GM23338 (cell line): ENCODE results near the gene SLC35B1. TPM values are rescaled to one million over a fixed set of nuclear protein-coding genes. Genes with fewer than 3 reads are reported as not detected.

Experiments used
- CREB1 ChIP-seq: fragments of 250-450 bp; sonication (Bioruptor Pico); IDR thresholded peaks from 2 replicates; pipeline ENCODE4 v1.5.0; 2020; ENCODE audit warnings: low read depth, mild to moderate bottlenecking, moderate library complexity
- CTCF ChIP-seq, 2 experiments: fragments of 200-600 bp in 1 of 2; sonication (generic) in 1 of 2; conservative IDR thresholded peaks; 2 replicates each; pipeline versions ENCODE4 v1.5.1 to v1.6.1; 2016 to 2017; ENCODE audit warnings: antibody characterized with exemption in 2 of 2, low read depth in 2 of 2, mild to moderate bottlenecking in 2 of 2, moderate library complexity in 1 of 2
- ETS1 ChIP-seq: IDR thresholded peaks from 2 replicates; pipeline ENCODE4 v1.6.1; 2016; ENCODE audit warnings: antibody characterized with exemption
- EZH2phosphoT487 ChIP-seq: fragments of 200-600 bp; sonication (generic); IDR thresholded peaks from one replicate; pipeline ENCODE4 v1.8.1; 2018; ENCODE audit warnings: antibody characterized with exemption; ENCODE audit not compliant: unreplicated experiment
- ZNF331 ChIP-seq: fragments of 250-450 bp; sonication (Bioruptor Pico); IDR thresholded peaks from 2 replicates; pipeline ENCODE4 v1.5.0; 2020; ENCODE audit warnings: low read depth, mild to moderate bottlenecking, moderate library complexity
- polyA plus RNA-seq: library from polyadenylated mRNA; unstranded; fragments of >200 nt; fragmentation: Nextera tagmentation; extraction: Ambion mirVana; gene quantifications from 2 replicates; pipeline ENCODE4 v1.2.1, GENCODE V29; 2016
- total RNA-seq: library from RNA; depleted of rRNA; stranded (reverse); fragments of >200 nt; shearing (Covaris generic); gene quantifications from 2 replicates; pipeline ENCODE4 v1.2.3, GENCODE V29; 2014
- TF ChIP-seq, protein P1 (sequence below): fragments of 250-450 bp; sonication (Bioruptor Pico); IDR thresholded peaks from 2 replicates; pipeline ENCODE4 v1.5.0; 2020; ENCODE audit warnings: mild to moderate bottlenecking, moderate library complexity

SLC35B1 gene
- total and polyA plus RNA-seq, 2 experiments from 2014 or later = 56.7 to 58.9 TPM

DNA sequence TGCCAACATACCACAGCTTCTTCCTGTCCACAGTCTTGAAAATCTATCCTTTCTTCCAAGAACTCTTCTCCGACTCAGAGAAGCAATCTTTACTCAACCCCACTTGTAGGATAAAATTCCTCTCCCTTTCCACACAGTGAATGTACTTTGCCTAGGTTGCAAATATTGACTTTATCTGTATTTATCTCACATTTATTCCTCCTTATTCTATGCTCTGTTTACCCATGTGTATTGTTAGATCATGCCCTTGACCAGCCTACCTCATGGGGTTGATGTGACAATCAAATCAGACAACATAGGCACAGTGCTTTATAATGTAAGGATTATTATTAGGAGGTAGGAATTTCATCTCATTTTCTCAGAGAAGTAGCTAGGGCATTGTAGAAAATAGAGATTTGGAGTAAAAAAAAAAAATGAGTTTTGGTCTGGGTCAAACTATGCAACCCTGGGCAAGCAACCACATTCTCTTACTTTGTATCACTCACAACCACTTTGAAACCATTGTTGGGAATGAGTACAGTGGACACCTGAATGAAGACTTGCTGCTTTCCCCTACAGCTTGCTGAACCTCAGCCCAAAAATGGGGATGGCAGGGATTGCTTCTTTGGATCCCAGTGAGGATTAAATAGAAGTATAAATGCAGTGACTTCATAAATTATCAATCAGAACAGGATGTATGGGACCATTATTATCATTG, 9.1 kb upstream of the SLC35B1 start (continued):
- TF ChIP-seq, protein P1, sequence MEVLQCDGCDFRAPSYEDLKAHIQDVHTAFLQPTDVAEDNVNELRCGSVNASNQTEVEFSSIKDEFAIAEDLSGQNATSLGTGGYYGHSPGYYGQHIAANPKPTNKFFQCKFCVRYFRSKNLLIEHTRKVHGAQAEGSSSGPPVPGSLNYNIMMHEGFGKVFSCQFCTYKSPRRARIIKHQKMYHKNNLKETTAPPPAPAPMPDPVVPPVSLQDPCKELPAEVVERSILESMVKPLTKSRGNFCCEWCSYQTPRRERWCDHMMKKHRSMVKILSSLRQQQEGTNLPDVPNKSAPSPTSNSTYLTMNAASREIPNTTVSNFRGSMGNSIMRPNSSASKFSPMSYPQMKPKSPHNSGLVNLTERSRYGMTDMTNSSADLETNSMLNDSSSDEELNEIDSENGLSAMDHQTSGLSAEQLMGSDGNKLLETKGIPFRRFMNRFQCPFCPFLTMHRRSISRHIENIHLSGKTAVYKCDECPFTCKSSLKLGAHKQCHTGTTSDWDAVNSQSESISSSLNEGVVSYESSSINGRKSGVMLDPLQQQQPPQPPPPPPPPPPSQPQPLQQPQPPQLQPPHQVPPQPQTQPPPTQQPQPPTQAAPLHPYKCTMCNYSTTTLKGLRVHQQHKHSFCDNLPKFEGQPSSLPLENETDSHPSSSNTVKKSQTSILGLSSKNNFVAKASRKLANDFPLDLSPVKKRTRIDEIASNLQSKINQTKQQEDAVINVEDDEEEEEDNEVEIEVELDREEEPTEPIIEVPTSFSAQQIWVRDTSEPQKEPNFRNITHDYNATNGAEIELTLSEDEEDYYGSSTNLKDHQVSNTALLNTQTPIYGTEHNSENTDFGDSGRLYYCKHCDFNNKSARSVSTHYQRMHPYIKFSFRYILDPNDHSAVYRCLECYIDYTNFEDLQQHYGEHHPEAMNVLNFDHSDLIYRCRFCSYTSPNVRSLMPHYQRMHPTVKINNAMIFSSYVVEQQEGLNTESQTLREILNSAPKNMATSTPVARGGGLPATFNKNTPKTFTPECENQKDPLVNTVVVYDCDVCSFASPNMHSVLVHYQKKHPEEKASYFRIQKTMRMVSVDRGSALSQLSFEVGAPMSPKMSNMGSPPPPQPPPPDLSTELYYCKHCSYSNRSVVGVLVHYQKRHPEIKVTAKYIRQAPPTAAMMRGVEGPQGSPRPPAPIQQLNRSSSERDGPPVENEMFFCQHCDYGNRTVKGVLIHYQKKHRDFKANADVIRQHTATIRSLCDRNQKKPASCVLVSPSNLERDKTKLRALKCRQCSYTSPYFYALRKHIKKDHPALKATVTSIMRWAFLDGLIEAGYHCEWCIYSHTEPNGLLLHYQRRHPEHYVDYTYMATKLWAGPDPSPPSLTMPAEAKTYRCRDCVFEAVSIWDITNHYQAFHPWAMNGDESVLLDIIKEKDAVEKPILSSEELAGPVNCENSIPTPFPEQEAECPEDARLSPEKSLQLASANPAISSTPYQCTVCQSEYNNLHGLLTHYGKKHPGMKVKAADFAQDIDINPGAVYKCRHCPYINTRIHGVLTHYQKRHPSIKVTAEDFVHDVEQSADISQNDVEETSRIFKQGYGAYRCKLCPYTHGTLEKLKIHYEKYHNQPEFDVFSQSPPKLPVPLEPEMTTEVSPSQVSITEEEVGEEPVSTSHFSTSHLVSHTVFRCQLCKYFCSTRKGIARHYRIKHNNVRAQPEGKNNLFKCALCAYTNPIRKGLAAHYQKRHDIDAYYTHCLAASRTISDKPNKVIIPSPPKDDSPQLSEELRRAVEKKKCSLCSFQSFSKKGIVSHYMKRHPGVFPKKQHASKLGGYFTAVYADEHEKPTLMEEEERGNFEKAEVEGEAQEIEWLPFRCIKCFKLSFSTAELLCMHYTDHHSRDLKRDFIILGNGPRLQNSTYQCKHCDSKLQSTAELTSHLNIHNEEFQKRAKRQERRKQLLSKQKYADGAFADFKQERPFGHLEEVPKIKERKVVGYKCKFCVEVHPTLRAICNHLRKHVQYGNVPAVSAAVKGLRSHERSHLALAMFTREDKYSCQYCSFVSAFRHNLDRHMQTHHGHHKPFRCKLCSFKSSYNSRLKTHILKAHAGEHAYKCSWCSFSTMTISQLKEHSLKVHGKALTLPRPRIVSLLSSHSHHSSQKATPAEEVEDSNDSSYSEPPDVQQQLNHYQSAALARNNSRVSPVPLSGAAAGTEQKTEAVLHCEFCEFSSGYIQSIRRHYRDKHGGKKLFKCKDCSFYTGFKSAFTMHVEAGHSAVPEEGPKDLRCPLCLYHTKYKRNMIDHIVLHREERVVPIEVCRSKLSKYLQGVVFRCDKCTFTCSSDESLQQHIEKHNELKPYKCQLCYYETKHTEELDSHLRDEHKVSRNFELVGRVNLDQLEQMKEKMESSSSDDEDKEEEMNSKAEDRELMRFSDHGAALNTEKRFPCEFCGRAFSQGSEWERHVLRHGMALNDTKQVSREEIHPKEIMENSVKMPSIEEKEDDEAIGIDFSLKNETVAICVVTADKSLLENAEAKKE = no peak
- TF ChIP-seq CREB1 (CRISPR knock-in tag) (no peak), CTCF (conservative IDR thresholded peaks at IDR 0.05; ENCODE audit: low read depth in 2 of 2) (no peak), EZH2phosphoT487 (no peak), ETS1 (no peak), ZNF331 (no peak)
